Transverse colon (tissue), 3 donors: ENCODE results near the gene OPN3.

Experiments
- CTCF ChIP-seq, 5 experiments: fragments of 200-600 bp in 3 of 5; fragments of 450-650 bp in 2 of 5; sonication (generic) in 3 of 5; IDR thresholded peaks; 1 replicate in 2 of 5; 2 replicates in 3 of 5; pipeline ENCODE4 v1.5.1; 2016 to 2017; ENCODE audit warnings: antibody characterized with exemption in 5 of 5, inconsistent platforms in 3 of 5, mild to moderate bottlenecking in 2 of 5, moderate library complexity in 1 of 5
- EP300 ChIP-seq: sonication (generic); formaldehyde crosslinking; IDR thresholded peaks from one replicate; pipeline ENCODE4 v1.6.1; 2017; ENCODE audit warnings: antibody characterized with exemption, low read depth
- POLR2A ChIP-seq: fragments of 450-650 bp; IDR thresholded peaks from one replicate; pipeline ENCODE4 v1.6.1; 2016; ENCODE audit warnings: antibody characterized with exemption, mild to moderate bottlenecking, moderate library complexity

GRCh38 chr1:241596633-241597032 is 43.5 kb downstream of the OPN3 start:
- TF ChIP-seq CTCF (IDR thresholded peaks at IDR 0.05) (no peak), POLR2A (no peak), EP300 (no peak)
